SJSA1 (cell line): ENCODE results near the gene ABLIM2. TPM values are rescaled to one million over a fixed set of nuclear protein-coding genes. Genes with fewer than 3 reads are reported as not detected.

Experiments
- DNase-seq, 2 experiments: peaks; one replicate each; pipeline ENCODE4 v3.0.0-alpha.2; 2015 to 2020; ENCODE audit warnings: low spot score in 2 of 2, low read depth in 1 of 2
- H3K27ac ChIP-seq: fragments of 250-450 bp; sonication (Bioruptor Pico); 2 replicates; pipeline ENCODE4 v1.5.1; 2020; ENCODE audit warnings: mild to moderate bottlenecking, moderate library complexity
- H3K27me3 ChIP-seq: fragments of 250-450 bp; sonication (Bioruptor Pico); replicated peaks from 2 replicates; pipeline ENCODE4 v1.5.1; 2020; ENCODE audit warnings: mild to moderate bottlenecking, moderate library complexity
- H3K36me3 ChIP-seq: fragments of 250-450 bp; sonication (Bioruptor Pico); 2 replicates; pipeline ENCODE4 v1.5.1; 2020; ENCODE audit warnings: mild to moderate bottlenecking
- H3K4me1 ChIP-seq: fragments of 250-450 bp; sonication (Bioruptor Pico); replicated peaks from 2 replicates; pipeline ENCODE4 v1.6.1; 2021; ENCODE audit warnings: mild to moderate bottlenecking
- H3K4me3 ChIP-seq: fragments of 250-450 bp; sonication (Bioruptor Pico); 2 replicates; pipeline ENCODE4 v1.5.1; 2020; ENCODE audit warnings: mild to moderate bottlenecking
- H3K9me3 ChIP-seq: fragments of 250-450 bp; sonication (Bioruptor Pico); replicated peaks from 2 replicates; pipeline ENCODE4 v1.5.1; 2020; ENCODE audit warnings: mild to moderate bottlenecking
- total RNA-seq: library from RNA; depleted of rRNA; stranded (reverse); fragments of >200 nt; shearing (Covaris generic); gene quantifications from 2 replicates; pipeline ENCODE4 v1.2.3, GENCODE V29; 2014

The ABLIM2 gene
- total RNA-seq, 1 experiment from 2014 or later, result 0.13 TPM

DNA sequence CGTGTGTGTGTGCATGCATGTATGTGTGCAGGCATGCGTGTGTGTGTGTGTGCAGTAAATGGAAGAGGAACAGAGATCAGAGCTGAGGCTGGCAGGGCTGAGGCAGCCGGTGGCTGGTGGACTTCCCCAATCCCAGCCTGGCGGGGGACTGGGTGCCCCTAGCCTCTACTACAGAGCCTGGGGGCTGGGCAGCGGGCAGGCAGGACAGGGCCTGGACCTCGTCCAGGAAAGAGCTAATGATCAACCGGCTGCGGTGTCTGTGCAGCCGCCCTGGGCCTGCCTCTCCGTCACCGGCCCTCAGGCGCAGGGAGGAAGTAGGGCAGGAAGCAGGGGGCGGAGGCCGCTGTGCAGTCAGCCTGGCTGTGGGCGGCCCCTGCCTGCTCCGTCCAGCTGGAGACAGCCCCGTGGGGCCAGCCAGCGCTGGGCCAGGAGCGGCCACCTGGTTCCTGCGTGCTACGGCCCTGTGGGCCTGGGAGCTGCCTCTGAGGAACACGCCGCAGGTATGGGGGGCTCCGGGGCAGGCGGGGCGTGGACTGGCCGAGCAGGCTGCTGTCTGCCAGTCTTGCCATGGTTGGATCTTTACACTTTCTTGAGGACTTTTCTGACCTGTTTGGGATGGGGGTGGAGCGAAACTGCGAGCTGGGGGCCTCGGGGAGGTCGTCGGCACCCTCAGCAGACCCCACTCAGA, 40.4 kb upstream of the ABLIM2 start, which contains the start of gene SH3TC1:
SH3TC1 (plus strand) TSS at position 385 of the 688 bp plus-strand sequence. CDS start 5,905 bp downstream, outside the sequence.
- Histone ChIP-seq H3K27ac (no peak within 1 kb of the TSS), H3K36me3 (no peaks in the 10 kb centered on the region), H3K4me1 (peaks cover 18% of the 10 kb centered on the region), H3K4me3 (peak within 1 kb of the TSS; percentile 31), H3K27me3 (no peaks in the 10 kb centered on the region), H3K9me3 (no peaks in the 10 kb centered on the region)
- DNase-seq, result peak; percentile 67 to 83

DNA sequence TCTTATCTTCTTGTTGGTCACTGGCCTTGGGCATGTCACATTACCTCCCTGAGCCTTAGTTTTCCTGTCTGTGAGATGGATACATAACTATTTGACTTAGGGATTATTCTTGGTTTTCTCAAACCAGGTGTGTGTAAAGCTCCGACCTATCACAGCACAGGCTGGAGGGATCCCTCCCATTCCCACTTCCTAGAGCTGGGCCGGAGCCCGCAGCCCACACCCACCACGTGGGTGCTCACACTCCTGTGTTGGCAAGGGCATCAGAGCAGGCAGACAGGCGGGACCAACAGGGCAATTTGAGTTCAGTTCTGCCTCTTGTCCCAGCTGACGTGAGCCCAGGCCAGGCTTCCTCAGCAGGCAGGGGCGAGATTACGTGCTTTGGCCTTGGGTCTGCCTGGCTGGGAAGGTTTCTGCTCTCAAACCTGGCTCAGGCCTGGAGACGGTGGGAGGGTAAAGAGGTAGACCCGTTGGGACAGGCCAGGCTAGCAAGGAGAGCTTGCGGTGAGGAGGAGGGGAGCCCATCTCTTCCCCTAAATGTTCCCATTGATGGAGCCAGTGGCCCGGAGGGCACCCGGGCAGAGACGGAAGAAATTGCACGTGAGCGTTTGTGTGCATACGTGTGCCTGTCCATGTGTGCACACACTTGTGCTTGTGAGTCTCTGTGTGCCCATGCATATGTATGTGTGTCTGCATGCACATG, 39.7 kb upstream of the ABLIM2 start:
- DNase-seq, result no peak
- Histone ChIP-seq H3K9me3 (no peaks in the 10 kb centered on the region), H3K27me3 (no peaks in the 10 kb centered on the region), H3K4me3 (no peak overlapping the region), H3K36me3 (no peaks in the 10 kb centered on the region), H3K27ac (no peak overlapping the region), H3K4me1 (peaks cover 18% of the 10 kb centered on the region)

DNA sequence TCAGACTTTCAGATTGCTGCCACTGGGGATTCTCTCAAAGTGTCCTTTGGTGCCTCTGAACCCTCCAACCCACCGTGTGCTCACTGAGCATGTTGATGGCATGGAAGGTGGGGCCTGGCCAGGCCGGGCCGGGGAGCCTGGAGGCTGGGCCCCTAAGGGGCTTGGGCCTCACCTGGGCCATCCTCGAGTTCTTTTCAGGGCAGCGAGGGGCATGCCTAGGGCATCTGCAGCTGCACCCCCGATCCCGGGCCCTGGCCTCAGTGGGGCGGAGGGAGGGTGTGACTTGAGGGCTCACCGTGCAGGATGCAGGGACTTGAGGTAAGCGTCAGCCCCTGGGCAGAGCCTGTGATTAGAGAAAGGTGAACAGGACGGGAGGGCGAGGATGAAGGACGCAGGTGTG, 38.9 kb upstream of the ABLIM2 start:
- no peaks in the 10 kb centered on the region for H3K9me3 ChIP-seq
- peaks cover 18% of the 10 kb centered on the region for H3K4me1 ChIP-seq
- H3K27ac ChIP-seq, result no peak overlapping the region
- H3K36me3 ChIP-seq, result no peaks in the 10 kb centered on the region
- H3K4me3 ChIP-seq, result no peak overlapping the region
- H3K27me3 ChIP-seq, result no peaks in the 10 kb centered on the region
- no peak for DNase-seq

DNA sequence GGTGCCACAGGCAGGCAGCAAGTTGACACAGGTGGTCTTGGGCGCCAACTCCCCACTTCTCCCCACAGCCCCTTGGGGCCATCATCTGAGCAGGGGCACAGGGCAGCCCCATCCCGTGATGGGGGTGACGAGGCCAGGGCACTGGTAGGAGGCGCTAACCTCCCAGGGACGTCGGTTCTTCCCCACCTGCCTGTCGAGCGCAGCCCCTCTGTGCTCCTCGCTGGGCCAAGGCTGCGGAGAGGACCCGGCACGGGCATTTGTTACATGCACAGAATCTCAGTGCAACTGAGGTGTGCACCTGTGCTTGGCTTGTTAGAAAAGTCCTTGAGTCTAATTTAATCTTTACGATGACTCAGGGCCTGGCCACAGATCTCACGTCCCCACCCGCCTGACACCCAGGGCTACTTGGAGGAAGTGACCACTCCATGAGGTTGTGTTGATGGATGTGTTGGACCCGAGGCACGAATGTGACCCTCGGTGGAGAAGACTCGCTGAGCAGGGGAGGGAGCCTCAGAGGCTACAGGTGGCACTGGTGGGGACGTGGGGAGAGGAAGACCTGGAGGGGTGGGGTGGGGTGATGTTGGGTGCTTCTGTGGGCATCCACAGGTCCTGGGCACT, 37.3 kb upstream of the ABLIM2 start:
- H3K4me1 ChIP-seq, result peaks cover 26% of the 10 kb centered on the region
- no peaks in the 10 kb centered on the region for H3K36me3 ChIP-seq
- no peaks in the 10 kb centered on the region for H3K27me3 ChIP-seq
- H3K27ac ChIP-seq, result no peak overlapping the region
- no peak for DNase-seq
- no peaks in the 10 kb centered on the region for H3K9me3 ChIP-seq
- no peak overlapping the region for H3K4me3 ChIP-seq

DNA sequence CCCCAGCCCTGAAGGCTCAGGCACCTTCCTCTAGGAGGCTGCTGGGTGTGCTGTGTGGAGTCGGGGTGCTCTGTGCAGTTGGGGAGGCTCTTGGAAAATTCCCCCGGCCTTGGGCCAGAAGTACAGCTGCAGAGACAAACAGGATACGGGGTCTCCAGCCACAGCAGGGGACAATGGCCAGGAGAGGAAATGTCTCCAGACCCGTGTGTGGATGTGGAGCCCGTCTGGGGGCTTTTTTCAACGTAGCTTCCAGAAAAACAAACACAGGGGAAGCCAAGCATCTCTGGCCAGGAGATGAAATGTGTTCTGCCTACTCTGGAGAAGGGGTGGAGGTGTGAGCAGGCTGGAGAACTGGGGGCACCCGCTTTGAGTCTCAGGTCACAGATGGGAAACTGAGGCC, 36.8 kb upstream of the ABLIM2 start:
- Histone ChIP-seq H3K36me3 (no peaks in the 10 kb centered on the region), H3K4me3 (no peak overlapping the region), H3K27me3 (no peaks in the 10 kb centered on the region), H3K9me3 (no peaks in the 10 kb centered on the region), H3K4me1 (peaks cover 30% of the 10 kb centered on the region), H3K27ac (no peak overlapping the region)
- DNase-seq, result no peak

DNA sequence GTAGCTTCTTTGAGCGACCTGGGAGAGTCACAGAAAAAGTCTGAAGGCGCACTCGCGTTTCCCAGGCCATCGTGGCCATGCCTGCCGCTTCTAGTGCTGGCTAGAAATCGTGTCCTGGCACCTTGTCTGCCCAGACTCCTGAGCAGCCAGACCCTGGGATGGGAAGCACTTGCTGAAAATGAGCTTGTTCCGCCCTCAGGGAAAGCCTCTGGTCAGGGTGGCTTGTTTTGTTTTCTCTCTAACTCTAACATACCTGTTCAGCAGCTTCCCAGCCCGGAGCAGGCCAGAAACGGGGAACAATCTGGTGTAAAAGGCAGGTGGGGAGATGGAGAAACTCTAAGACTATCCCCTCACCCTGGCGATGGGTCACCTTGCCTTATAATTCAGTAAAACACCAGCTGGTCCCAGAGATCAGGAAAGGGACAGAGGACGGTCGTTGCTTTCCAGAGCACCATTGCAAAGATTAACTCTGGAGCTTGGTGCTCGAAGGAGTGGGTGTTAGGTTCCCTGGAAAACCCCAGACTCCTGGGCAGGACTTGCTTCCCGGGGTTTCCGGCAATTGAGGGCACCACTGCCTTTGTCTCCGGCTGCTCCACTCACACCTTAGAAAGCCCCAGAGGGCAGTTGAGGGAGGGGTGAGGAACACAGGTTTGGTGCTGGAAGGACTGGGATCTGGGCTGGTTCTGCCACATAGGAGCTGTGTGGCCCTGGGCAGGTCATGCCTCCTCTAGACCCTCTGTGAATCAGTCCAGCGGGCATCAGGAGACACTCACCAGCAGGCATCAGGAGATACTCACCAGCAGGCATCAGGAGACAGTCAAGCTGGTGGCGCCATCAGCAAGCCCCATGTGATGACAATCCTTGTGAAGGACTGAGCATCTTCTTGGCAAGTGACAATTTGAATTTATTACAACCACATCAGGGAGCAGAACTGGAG, 36.0 kb upstream of the ABLIM2 start:
- Histone ChIP-seq H3K27ac (no peak overlapping the region), H3K4me1 (peaks cover 26% of the 10 kb centered on the region), H3K27me3 (no peaks in the 10 kb centered on the region), H3K9me3 (no peaks in the 10 kb centered on the region), H3K36me3 (no peaks in the 10 kb centered on the region), H3K4me3 (no peak overlapping the region)
- no peak for DNase-seq

DNA sequence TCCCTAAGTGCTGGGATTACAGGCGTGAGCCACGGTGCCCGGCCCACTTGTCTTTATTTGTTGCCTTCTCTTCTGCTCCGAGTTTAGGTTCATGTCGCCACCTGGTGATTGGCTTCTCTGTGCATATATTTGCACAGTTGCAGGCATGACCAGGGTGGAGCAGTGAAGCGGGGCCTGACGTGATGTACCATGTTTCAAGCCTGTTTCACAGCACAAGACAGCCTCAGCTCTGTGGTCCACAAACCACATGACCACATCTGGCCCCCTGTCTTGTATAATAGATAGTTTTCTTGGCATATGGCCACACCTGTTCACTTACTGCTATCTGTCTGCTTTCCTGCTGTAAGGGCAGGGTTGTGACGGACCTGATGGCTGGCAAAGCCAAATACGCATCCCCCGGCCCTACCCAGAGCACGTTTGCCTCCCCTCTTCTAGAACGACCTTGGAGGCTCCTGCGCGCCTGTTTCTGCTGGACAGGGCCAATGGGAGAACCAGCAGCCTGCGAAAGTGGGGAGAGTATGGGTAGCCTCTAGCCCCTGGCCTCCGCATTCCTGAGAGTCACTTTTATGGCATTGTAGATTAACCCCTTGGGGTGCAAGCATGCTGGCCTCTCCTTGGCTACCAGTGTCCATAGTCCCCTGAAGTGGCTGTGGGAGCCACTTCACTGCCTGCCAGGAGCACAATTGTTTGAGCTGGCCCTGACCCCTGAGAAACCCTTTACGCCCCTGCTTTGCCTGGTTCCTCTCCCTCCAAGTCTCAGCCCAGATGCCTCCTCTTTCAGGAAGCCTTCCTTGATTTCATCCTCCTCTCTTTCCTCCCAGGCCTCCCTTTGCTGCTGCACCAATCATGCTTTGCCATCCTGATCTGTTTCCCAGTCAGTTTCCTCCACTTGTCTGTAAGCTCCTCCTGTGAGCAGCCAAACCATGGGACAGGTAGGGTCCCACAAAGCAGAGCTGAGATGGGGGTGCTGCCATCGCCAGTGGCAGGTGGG, 34.4 kb upstream of the ABLIM2 start:
- Histone ChIP-seq H3K4me3 (no peak overlapping the region), H3K9me3 (no peaks in the 10 kb centered on the region), H3K27ac (no peak overlapping the region), H3K36me3 (no peaks in the 10 kb centered on the region), H3K4me1 (peaks cover 15% of the 10 kb centered on the region), H3K27me3 (no peaks in the 10 kb centered on the region)
- DNase-seq, result peak in 1 of 2 experiments; percentile 44

DNA sequence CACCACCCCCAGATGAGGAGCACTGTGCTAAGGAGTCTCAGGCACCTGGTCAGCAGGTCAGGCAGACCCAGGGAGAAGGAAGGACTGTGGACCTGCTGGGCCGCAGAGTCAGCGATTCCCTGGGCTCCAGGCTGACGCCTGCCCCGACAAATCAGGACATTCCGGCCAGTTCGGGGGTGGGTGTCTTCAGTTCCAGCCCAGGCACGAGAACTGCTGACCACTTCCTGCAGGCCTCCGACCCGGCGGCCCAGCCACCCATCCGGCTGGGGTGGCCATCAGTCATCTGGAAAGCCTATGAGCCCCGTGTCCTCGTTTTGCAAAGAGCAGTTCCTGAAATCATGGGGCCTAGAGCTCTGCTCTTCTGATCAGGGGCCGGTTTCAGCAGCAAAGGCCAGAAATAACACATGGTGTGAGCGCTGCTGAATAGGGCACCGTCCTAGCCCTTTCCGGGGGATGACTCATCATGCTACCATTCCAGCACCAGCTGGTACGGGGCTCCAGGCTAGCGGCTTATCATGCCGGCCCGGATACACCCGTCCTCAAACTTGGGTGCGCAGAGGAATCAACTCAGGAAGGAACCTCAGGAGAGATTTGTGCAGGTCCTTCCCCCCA, 32.6 kb upstream of the ABLIM2 start:
- Histone ChIP-seq H3K27ac (peak overlapping the region; percentile 73), H3K9me3 (no peaks in the 10 kb centered on the region), H3K4me1 (peaks cover 15% of the 10 kb centered on the region), H3K4me3 (no peak overlapping the region), H3K36me3 (no peaks in the 10 kb centered on the region), H3K27me3 (no peaks in the 10 kb centered on the region)
- DNase-seq, result peak; percentile 77 to 78

DNA sequence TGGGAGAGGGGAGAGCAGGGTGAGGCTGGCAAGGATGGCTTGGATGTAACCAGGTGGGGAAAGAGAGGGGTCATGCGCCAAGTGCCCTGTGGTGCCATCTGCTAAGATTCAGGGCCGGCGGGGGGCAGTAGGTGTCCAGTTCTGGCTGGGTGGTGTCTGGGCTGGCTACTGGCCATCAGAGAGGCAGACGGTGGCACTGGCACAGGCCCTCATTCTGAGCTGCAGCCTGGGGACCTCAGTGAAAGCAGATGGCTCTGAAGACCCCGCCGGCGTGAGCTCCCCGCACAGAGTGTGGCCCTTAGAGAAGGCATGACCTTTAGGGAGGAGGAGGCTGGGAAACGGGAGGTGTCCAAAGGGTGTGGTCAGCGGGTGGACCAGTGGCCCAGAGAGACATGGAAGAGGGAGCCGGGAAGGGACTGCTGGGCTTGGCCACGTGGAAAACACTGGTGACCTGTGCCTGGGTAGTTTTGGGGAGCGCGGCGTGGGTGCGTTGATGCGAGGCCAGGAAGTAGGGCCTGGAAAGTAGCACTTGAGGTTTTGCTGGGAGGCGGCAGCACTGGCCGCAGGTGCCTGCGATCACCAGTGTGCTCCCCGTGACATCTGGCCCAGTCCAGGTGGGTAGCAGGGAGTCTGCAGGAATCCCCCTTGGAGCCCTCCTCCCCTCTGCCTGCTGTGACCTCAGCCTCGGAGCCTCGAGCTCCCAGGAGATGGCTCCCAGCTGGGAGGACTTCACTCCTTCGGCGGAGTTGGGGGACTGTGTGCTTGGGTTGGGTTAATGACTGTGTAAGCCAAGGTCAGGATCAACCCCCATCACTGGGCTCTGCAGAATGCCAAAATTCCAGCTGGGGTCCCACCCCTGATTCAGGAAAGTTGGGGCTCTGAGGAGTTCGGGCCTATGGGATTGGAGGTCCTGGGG, 31.2 kb upstream of the ABLIM2 start:
- no peak for DNase-seq
- Histone ChIP-seq H3K9me3 (no peaks in the 10 kb centered on the region), H3K27ac (no peak overlapping the region), H3K4me1 (peaks cover 28% of the 10 kb centered on the region), H3K36me3 (no peaks in the 10 kb centered on the region), H3K27me3 (no peaks in the 10 kb centered on the region), H3K4me3 (no peak overlapping the region)

DNA sequence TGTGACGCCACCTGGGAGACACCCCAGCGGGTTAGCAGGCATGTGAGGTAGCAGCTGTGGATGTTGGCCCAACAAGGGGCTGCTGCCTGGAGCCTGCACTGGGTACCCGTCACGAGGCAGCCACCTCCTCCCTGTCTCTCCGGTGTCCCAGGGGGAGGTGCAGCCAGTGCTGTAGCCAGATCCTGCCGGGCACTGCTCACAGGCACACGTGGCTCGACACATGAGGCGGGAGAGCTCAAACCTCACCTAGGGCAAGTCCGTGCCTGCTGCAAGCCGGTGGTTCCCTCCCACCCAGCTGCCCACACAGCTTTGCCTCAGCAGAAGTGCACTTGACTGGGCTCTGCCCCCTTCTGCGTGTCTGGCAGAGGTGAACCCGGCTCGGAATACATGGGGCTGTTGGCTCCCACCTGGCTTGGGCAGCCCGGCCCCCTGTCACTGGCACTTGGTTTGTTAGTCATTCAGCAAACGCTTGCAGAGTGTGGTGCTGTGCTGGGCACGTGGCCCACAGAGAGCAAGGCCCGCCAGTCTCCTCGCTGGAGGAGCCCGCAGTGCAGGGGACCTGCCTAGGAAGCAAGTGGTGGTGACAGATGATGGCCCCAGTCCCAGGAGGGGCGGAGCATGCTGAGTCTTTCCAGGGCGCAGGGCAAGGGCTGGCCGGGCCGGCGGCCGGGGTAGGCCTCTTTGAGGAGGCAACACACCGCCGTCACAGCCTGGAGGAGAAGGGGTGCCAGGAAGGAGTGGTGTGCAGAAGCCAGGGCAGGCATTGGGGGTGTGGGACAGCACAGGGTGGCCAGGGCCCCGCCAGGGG, 30.3 kb upstream of the ABLIM2 start:
- Histone ChIP-seq H3K4me1 (peaks cover 37% of the 10 kb centered on the region), H3K4me3 (no peak overlapping the region)
- no peak for DNase-seq

DNA sequence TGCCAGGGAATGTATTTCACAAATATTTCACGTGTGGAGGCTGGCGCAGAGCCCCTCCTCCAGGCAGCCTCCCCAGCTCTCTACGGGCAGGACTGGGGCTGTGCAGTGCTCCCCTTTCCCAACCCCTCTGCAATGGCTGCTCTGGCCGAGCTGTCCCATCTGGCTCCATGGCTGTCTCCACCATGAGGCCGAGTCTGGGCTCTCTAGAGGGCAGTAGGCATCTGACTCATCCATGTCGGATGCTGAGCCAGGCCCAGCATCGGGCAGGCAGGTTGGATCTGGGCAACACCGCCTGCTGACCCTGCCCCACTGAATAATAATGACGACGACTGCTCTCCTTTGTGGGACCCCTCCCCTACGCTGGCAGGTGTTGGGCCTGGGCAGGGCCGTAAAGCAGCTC, 29.5 kb upstream of the ABLIM2 start:
- H3K4me3 ChIP-seq, result no peak overlapping the region
- no peak for DNase-seq
- H3K4me1 ChIP-seq, result peaks cover 44% of the 10 kb centered on the region
- no peaks in the 10 kb centered on the region for H3K9me3 ChIP-seq
- no peaks in the 10 kb centered on the region for H3K27me3 ChIP-seq
- H3K36me3 ChIP-seq, result no peaks in the 10 kb centered on the region
- H3K27ac ChIP-seq, result no peak overlapping the region

More for the DNA sequence above, 30.3 kb upstream of the ABLIM2 start:
- Histone ChIP-seq H3K27ac (no peak overlapping the region), H3K36me3 (no peaks in the 10 kb centered on the region), H3K9me3 (no peaks in the 10 kb centered on the region), H3K27me3 (no peaks in the 10 kb centered on the region)
